ENCODE results near the gene COL17A1. TPM values are rescaled to one million over a fixed set of nuclear protein-coding genes. Genes with fewer than 3 reads are reported as not detected.

The COL17A1 gene
- total RNA-seq, 1 donor from 2014 or later: 0.32 TPM

DNA sequence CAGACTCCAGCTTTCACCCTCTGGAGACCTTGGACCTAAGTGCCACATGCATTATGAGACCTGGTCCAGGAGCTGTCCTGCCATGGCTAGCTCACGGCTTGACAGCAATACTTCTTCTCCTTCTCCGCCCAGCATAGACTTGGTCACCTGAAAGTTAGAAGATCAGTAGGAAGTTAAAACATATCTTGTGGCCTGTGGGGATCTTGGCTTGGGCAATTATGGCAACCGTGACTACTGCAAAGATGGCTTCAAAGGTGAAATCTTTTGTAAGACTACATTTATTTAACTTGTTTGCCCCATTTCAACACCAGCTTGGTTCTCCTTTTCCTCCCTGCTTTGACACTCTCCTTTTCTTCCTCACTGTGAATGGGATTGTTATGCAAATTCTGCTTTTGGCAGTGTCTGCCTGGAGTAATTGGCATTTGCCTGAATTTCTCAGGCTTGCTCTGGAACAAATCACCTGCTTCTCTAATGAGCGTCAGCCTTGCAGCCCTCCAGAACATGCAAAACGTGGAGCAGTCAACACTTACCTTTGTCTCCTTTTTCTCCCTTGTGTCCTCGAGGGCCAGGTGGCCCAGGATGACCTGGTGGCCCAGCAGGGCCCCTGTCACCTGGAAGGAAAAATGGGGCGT, 53.4 kb downstream of the COL17A1 start:
- Histone ChIP-seq H3K4me1 (no peaks in the 10 kb centered on the region), H3K36me3 (peaks cover 40% of the 10 kb centered on the region), H3K27me3 (ENCODE audit: low read depth) (no peaks in the 10 kb centered on the region), H3K27ac (no peak overlapping the region), H3K9me3 (no peaks in the 10 kb centered on the region), H3K4me3 (no peak overlapping the region)
- TF ChIP-seq, protein P1, sequence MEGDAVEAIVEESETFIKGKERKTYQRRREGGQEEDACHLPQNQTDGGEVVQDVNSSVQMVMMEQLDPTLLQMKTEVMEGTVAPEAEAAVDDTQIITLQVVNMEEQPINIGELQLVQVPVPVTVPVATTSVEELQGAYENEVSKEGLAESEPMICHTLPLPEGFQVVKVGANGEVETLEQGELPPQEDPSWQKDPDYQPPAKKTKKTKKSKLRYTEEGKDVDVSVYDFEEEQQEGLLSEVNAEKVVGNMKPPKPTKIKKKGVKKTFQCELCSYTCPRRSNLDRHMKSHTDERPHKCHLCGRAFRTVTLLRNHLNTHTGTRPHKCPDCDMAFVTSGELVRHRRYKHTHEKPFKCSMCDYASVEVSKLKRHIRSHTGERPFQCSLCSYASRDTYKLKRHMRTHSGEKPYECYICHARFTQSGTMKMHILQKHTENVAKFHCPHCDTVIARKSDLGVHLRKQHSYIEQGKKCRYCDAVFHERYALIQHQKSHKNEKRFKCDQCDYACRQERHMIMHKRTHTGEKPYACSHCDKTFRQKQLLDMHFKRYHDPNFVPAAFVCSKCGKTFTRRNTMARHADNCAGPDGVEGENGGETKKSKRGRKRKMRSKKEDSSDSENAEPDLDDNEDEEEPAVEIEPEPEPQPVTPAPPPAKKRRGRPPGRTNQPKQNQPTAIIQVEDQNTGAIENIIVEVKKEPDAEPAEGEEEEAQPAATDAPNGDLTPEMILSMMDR (IDR thresholded peaks at IDR 0.05): no peak
- DNase-seq (no peak), ATAC-seq (no peak)
- intact Hi-C loops (cut with DNase I): no loop called here

GRCh38 chr10:104031631-104032030, 54.0 kb downstream of the COL17A1 start:
- Histone ChIP-seq H3K27ac (no peak overlapping the region), H3K4me3 (no peak overlapping the region), H3K4me1 (no peaks in the 10 kb centered on the region), H3K9me3 (no peaks in the 10 kb centered on the region), H3K36me3 (peaks cover 44% of the 10 kb centered on the region), H3K27me3 (ENCODE audit: low read depth) (no peaks in the 10 kb centered on the region)
- intact Hi-C loops (cut with DNase I): no loop called here
- DNase-seq (no peak), ATAC-seq (no peak)
- TF ChIP-seq, protein P1 (IDR thresholded peaks at IDR 0.05): no peak

DNA sequence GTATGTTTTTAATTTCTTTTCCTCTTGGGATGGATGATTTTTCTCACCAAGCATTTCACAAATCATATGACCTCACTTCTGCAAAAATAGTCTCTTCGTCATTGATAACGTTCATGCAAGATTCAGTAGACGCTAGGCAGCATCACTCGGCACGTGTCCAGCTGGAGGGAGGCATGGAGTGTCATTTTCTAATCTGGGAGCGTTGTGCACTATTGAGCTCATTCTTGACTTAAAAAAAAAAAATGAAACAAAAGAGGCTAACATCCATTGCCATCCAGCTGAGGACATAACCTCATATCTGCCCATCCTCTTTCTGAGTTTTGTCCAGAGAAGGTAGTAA, 56.2 kb downstream of the COL17A1 start:
- TF ChIP-seq, protein P1 (IDR thresholded peaks at IDR 0.05): no peak
- no peak overlapping the region for H3K4me3 ChIP-seq
- H3K4me1 ChIP-seq: no peaks in the 10 kb centered on the region
- DNase-seq (no peak), ATAC-seq (no peak)
- H3K9me3 ChIP-seq: no peaks in the 10 kb centered on the region
- no peaks in the 10 kb centered on the region for H3K27me3 ChIP-seq (ENCODE audit: low read depth)
- H3K27ac ChIP-seq: no peak overlapping the region
- intact Hi-C loops (cut with DNase I): no loop called here
- peaks cover 66% of the 10 kb centered on the region for H3K36me3 ChIP-seq

GRCh38 chr10:104028823-104029520, 56.7 kb downstream of the COL17A1 start:
- H3K9me3 ChIP-seq: no peaks in the 10 kb centered on the region
- intact Hi-C loops (cut with DNase I): no loop called here
- ATAC-seq (no peak), DNase-seq (no peak)
- TF ChIP-seq, protein P1 (IDR thresholded peaks at IDR 0.05): no peak
- H3K4me1 ChIP-seq: no peaks in the 10 kb centered on the region
- H3K27ac ChIP-seq: no peak overlapping the region
- no peak overlapping the region for H3K4me3 ChIP-seq
- H3K36me3 ChIP-seq: peaks cover 71% of the 10 kb centered on the region
- H3K27me3 ChIP-seq (ENCODE audit: low read depth): no peaks in the 10 kb centered on the region

DNA sequence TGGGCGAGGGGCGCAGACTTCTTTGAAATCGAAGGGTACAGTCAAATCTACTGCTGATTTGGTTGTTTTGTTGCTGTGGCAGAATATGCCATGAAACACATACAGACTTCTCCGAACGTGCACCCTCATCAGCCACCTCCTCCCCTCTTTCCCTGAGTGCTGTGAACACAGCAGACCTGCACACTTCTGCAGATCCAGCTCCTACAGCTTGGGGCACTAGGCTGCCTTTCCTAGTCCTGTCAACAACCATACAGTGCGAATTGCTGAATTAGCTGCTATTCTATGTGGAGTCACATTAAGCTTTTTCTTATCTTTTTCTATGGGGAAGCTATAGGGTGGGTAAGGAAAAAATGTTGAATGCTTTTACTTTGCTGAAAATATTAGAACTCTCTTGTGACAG, 57.5 kb downstream of the COL17A1 start:
- peak in 1 of 2 donors; percentile 61 for ATAC-seq
- intact Hi-C loops (cut with DNase I): no loop called here

More for the DNA sequence above, 57.5 kb downstream of the COL17A1 start:
- TF ChIP-seq, protein P1 (IDR thresholded peaks at IDR 0.05): no peak
- no peak for DNase-seq
- no peaks in the 10 kb centered on the region for H3K4me1 ChIP-seq
- no peaks in the 10 kb centered on the region for H3K27me3 ChIP-seq (ENCODE audit: low read depth)
- peaks cover 79% of the 10 kb centered on the region for H3K36me3 ChIP-seq
- no peak overlapping the region for H3K27ac ChIP-seq
- no peak overlapping the region for H3K4me3 ChIP-seq
- no peaks in the 10 kb centered on the region for H3K9me3 ChIP-seq

All from lower lobe of right lung (tissue), 2 donors.